ENCODE measurements around the gene CDC25B. TPM values are rescaled to one million over a fixed set of nuclear protein-coding genes. Genes with fewer than 3 reads are reported as not detected.

Gene CDC25B
- total RNA-seq, 1 donor, result 23.5 TPM

- H3K36me3 ChIP-seq (ENCODE audit: insufficient read depth, low read length), result peaks cover 68% of the 10 kb centered on the region
- H3K27me3 ChIP-seq (ENCODE audit: insufficient read depth, low read length), result no peaks in the 10 kb centered on the region
- no peak for DNase-seq (ENCODE audit: insufficient read length, low spot score, missing footprints)
- H3K4me1 ChIP-seq (ENCODE audit: insufficient read depth, low read length), result peaks cover 33% of the 10 kb centered on the region
- no peak overlapping the region for H3K27ac ChIP-seq (ENCODE audit: low read depth, low read length)
- no peak for TF ChIP-seq CTCF (IDR thresholded peaks at IDR 0.05; ENCODE audit: extremely low read depth, low read depth, low read length)
- H3K79me2 ChIP-seq (ENCODE audit: insufficient read depth, low read length), result peaks cover 50% of the 10 kb centered on the region
- H3K9me3 ChIP-seq (ENCODE audit: low read depth, low read length), result no peaks in the 10 kb centered on the region
- H2AFZ ChIP-seq (ENCODE audit: low read length), result no peak overlapping the region
- peaks cover 12% of the 10 kb centered on the region for H4K20me1 ChIP-seq (ENCODE audit: insufficient read depth, low read length)
- no peak overlapping the region for H3K4me2 ChIP-seq (ENCODE audit: insufficient read depth, low read length)
- no peak overlapping the region for H3K4me3 ChIP-seq (ENCODE audit: insufficient read depth, low read length)
Measured at GRCh38 chr20:3800878-3801260, 4.8 kb downstream of the CDC25B start.

- Histone ChIP-seq H3K36me3 (ENCODE audit: insufficient read depth, low read length) (peaks cover 72% of the 10 kb centered on the region), H3K4me1 (ENCODE audit: insufficient read depth, low read length) (peaks cover 37% of the 10 kb centered on the region)
- TF ChIP-seq CTCF (IDR thresholded peaks at IDR 0.05; ENCODE audit: extremely low read depth, low read depth, low read length), result no peak
Measured at GRCh38 chr20:3801299-3801698, 5.2 kb downstream of the CDC25B start.

GRCh38 chr20:3801846-3802245, 5.7 kb downstream of the CDC25B start:
- Histone ChIP-seq H3K36me3 (ENCODE audit: insufficient read depth, low read length) (peaks cover 73% of the 10 kb centered on the region), H2AFZ (ENCODE audit: low read length) (no peak overlapping the region)

More at GRCh38 chr20:3801299-3801698, 5.2 kb downstream of the CDC25B start:
- Histone ChIP-seq H3K9me3 (ENCODE audit: low read depth, low read length) (no peaks in the 10 kb centered on the region), H3K27me3 (ENCODE audit: insufficient read depth, low read length) (no peaks in the 10 kb centered on the region), H2AFZ (ENCODE audit: low read length) (no peak overlapping the region), H3K4me2 (ENCODE audit: insufficient read depth, low read length) (no peak overlapping the region), H3K79me2 (ENCODE audit: insufficient read depth, low read length) (peaks cover 50% of the 10 kb centered on the region), H3K27ac (ENCODE audit: low read depth, low read length) (no peak overlapping the region), H3K4me3 (ENCODE audit: insufficient read depth, low read length) (no peak overlapping the region), H4K20me1 (ENCODE audit: insufficient read depth, low read length) (peaks cover 12% of the 10 kb centered on the region)
- no peak for DNase-seq (ENCODE audit: insufficient read length, low spot score, missing footprints)

More at GRCh38 chr20:3801846-3802245, 5.7 kb downstream of the CDC25B start:
- Histone ChIP-seq H3K27me3 (ENCODE audit: insufficient read depth, low read length) (no peaks in the 10 kb centered on the region), H3K4me2 (ENCODE audit: insufficient read depth, low read length) (no peak overlapping the region), H3K4me1 (ENCODE audit: insufficient read depth, low read length) (peaks cover 37% of the 10 kb centered on the region), H3K4me3 (ENCODE audit: insufficient read depth, low read length) (no peak overlapping the region), H3K9me3 (ENCODE audit: low read depth, low read length) (no peaks in the 10 kb centered on the region), H3K27ac (ENCODE audit: low read depth, low read length) (no peak overlapping the region), H4K20me1 (ENCODE audit: insufficient read depth, low read length) (peaks cover 8% of the 10 kb centered on the region), H3K79me2 (ENCODE audit: insufficient read depth, low read length) (peaks cover 45% of the 10 kb centered on the region)
- TF ChIP-seq CTCF (IDR thresholded peaks at IDR 0.05; ENCODE audit: extremely low read depth, low read depth, low read length), result no peak
- no peak for DNase-seq (ENCODE audit: insufficient read length, low spot score, missing footprints)

All from osteoblast (primary cell).